ENCODE data around the gene NUP98. TPM values are rescaled to one million over a fixed set of nuclear protein-coding genes. Genes with fewer than 3 reads are reported as not detected.

The NUP98 gene
- total RNA-seq, 1 donor from 2014 or later = 94.8 TPM

DNA sequence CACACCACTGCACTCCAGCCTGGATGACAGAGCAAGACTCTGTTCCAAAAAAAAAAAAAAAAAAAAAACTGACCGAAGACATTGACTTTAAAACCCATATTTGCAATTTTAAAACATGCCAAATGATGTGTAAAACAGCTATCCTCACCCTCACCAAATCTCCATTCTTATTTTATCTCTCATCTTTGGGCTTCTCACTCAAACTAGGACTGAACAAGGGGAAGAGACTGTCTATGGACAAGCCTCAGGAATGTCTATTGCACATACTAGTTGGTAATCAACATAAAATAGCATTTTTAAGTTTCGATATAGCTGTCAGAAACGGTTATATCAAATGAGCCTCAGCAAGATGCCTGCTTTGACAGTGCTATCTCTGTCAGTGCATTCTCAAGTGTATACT lies 118.3 kb downstream of the NUP98 start:
- no peak for DNase-seq (ENCODE audit: low spot score)
- H3K4me3 Mint-ChIP-seq = no peak overlapping the region
- Histone ChIP-seq H3K4me2 (no peak overlapping the region), H3K27ac (no peak overlapping the region), H3K4me1 (no peaks in the 10 kb centered on the region), H2AFZ (replicated peaks) (no peak overlapping the region), H3F3A (ENCODE audit: low read depth) (no peaks in the 10 kb centered on the region), H3K9ac (no peak overlapping the region), H3K79me2 (ENCODE audit: low read depth) (no peaks in the 10 kb centered on the region), H4K20me1 (ENCODE audit: low read depth) (no peaks in the 10 kb centered on the region), H3K4me3 (no peak overlapping the region), H3K27me3 (no peaks in the 10 kb centered on the region), H3K9me3 (ENCODE audit: low read depth) (no peaks in the 10 kb centered on the region), H3K36me3 (peaks cover 35% of the 10 kb centered on the region)
- no peak overlapping the region for H3K27ac Mint-ChIP-seq
- peaks cover 57% of the 10 kb centered on the region for H3K36me3 Mint-ChIP-seq
- peaks cover 6% of the 10 kb centered on the region for H3K27me3 Mint-ChIP-seq (ENCODE audit: insufficient read depth, low read depth)
- TF ChIP-seq EZH2phosphoT487 (IDR thresholded peaks at IDR 0.05) (no peak), EZH2 (IDR thresholded peaks at IDR 0.05) (no peak)
- TF ChIP-seq, protein P1, sequence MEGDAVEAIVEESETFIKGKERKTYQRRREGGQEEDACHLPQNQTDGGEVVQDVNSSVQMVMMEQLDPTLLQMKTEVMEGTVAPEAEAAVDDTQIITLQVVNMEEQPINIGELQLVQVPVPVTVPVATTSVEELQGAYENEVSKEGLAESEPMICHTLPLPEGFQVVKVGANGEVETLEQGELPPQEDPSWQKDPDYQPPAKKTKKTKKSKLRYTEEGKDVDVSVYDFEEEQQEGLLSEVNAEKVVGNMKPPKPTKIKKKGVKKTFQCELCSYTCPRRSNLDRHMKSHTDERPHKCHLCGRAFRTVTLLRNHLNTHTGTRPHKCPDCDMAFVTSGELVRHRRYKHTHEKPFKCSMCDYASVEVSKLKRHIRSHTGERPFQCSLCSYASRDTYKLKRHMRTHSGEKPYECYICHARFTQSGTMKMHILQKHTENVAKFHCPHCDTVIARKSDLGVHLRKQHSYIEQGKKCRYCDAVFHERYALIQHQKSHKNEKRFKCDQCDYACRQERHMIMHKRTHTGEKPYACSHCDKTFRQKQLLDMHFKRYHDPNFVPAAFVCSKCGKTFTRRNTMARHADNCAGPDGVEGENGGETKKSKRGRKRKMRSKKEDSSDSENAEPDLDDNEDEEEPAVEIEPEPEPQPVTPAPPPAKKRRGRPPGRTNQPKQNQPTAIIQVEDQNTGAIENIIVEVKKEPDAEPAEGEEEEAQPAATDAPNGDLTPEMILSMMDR (IDR thresholded peaks at IDR 0.05) = no peak
- no peaks in the 10 kb centered on the region for H3K9me3 Mint-ChIP-seq
- peaks cover 3% of the 10 kb centered on the region for H3K4me1 Mint-ChIP-seq

DNA sequence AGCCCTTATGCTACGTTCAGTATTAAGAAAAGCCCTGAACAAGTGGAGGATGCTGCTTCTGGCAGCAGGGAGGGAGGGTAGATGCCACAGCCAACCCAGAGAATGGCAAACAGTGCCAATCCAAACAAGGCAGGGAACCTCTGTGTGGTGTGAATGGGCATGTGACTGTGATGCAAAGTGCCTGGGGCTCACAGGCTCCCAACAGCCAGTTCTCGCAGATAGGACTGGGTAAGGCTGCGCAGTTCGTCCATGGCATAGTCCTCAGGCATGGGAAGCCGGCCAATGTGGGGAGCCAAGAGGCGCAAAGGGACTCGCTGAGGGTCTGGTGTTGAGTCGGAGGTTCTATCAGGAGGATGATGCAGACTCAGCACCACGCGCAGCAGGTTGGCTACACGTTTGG lies 121.4 kb downstream of the NUP98 start:
- H3K4me3 ChIP-seq = no peak overlapping the region
- H3F3A ChIP-seq (ENCODE audit: low read depth) = no peaks in the 10 kb centered on the region
- H4K20me1 ChIP-seq (ENCODE audit: low read depth) = no peaks in the 10 kb centered on the region
- no peak overlapping the region for H3K9ac ChIP-seq
- Mint-ChIP-seq H3K4me1 (peaks cover 3% of the 10 kb centered on the region), H3K27me3 (ENCODE audit: insufficient read depth, low read depth) (peaks cover 2% of the 10 kb centered on the region), H3K36me3 (peaks cover 57% of the 10 kb centered on the region), H3K9me3 (no peaks in the 10 kb centered on the region), H3K4me3 (no peak overlapping the region), H3K27ac (no peak overlapping the region)
- TF ChIP-seq, protein P1 (IDR thresholded peaks at IDR 0.05) = no peak
- TF ChIP-seq EZH2phosphoT487 (IDR thresholded peaks at IDR 0.05) (no peak), EZH2 (IDR thresholded peaks at IDR 0.05) (no peak)
- H3K4me1 ChIP-seq = no peaks in the 10 kb centered on the region
- DNase-seq (ENCODE audit: low spot score) = no peak
- H2AFZ ChIP-seq (replicated peaks) = no peak overlapping the region
- no peak overlapping the region for H3K27ac ChIP-seq
- no peaks in the 10 kb centered on the region for H3K27me3 ChIP-seq
- H3K79me2 ChIP-seq (ENCODE audit: low read depth) = no peaks in the 10 kb centered on the region
- H3K9me3 ChIP-seq (ENCODE audit: low read depth) = no peaks in the 10 kb centered on the region
- no peak overlapping the region for H3K4me2 ChIP-seq
- peaks cover 23% of the 10 kb centered on the region for H3K36me3 ChIP-seq

DNA sequence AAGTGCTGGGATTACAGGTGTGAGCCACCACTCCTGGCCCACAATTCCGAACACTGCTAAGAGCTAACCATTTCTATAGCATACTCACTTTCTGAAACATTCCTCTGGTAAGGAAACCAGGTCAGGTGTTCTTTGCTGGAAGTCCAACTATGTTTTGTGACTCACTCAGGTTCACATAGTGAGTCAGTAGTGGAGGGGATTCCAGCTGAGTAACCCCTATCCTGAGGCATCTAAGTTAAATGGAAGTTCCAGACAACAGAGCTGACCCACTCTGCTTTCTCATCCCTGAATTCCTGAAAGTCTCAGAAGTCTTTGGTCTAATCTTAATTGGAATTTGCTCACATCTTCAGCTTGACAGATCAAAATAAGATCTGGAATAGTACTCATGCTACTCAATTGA lies 123.2 kb downstream of the NUP98 start:
- Histone ChIP-seq H3K4me3 (no peak overlapping the region), H3K9me3 (ENCODE audit: low read depth) (no peaks in the 10 kb centered on the region), H2AFZ (replicated peaks) (no peak overlapping the region), H3K4me1 (no peaks in the 10 kb centered on the region), H3K27ac (no peak overlapping the region), H3K4me2 (no peak overlapping the region), H3K79me2 (ENCODE audit: low read depth) (no peaks in the 10 kb centered on the region), H3K9ac (no peak overlapping the region), H3K36me3 (peaks cover 14% of the 10 kb centered on the region), H3K27me3 (no peaks in the 10 kb centered on the region), H3F3A (ENCODE audit: low read depth) (no peaks in the 10 kb centered on the region), H4K20me1 (ENCODE audit: low read depth) (no peaks in the 10 kb centered on the region)
- no peak overlapping the region for H3K27ac Mint-ChIP-seq
- peaks cover 54% of the 10 kb centered on the region for H3K36me3 Mint-ChIP-seq
- no peak overlapping the region for H3K4me3 Mint-ChIP-seq
- peak; percentile 10 for DNase-seq (ENCODE audit: low spot score)
- no peaks in the 10 kb centered on the region for H3K9me3 Mint-ChIP-seq
- TF ChIP-seq, protein P1 (IDR thresholded peaks at IDR 0.05) = no peak
- TF ChIP-seq EZH2phosphoT487 (IDR thresholded peaks at IDR 0.05) (no peak), EZH2 (IDR thresholded peaks at IDR 0.05) (no peak)
- no peaks in the 10 kb centered on the region for H3K27me3 Mint-ChIP-seq (ENCODE audit: insufficient read depth, low read depth)
- H3K4me1 Mint-ChIP-seq = peaks cover 3% of the 10 kb centered on the region
